Activated naive CD4-positive, alpha-beta T cell treated with anti-CD3 and anti-CD28 coated beads, Interleukin-2, amount 50 U/mL, for 24 hours (primary cell): Measurements from ENCODE around the gene ATAT1.
A peak's percentile ranks its signal among the peaks of the same experiment; 100 is the strongest.

Experiments used
- H3K27ac Mint-ChIP-seq: one replicate; pipeline ENCODE4 v1.8.0; 2021; ENCODE audit warnings: mild to moderate bottlenecking, mixed read lengths
- H3K27me3 Mint-ChIP-seq: one replicate; pipeline ENCODE4 v1.8.0; 2021; ENCODE audit warnings: mixed read lengths
- H3K36me3 Mint-ChIP-seq: one replicate; pipeline ENCODE4 v1.8.0; 2021; ENCODE audit warnings: mixed read lengths
- H3K4me1 Mint-ChIP-seq: one replicate; pipeline ENCODE4 v1.8.0; 2021; ENCODE audit warnings: mixed read lengths
- H3K4me3 Mint-ChIP-seq: one replicate; pipeline ENCODE4 v1.8.0; 2021; ENCODE audit warnings: mild to moderate bottlenecking, mixed read lengths
- H3K9me3 Mint-ChIP-seq: one replicate; pipeline ENCODE4 v1.8.0; 2021; ENCODE audit warnings: mixed read lengths

The ATAT1 gene

DNA sequence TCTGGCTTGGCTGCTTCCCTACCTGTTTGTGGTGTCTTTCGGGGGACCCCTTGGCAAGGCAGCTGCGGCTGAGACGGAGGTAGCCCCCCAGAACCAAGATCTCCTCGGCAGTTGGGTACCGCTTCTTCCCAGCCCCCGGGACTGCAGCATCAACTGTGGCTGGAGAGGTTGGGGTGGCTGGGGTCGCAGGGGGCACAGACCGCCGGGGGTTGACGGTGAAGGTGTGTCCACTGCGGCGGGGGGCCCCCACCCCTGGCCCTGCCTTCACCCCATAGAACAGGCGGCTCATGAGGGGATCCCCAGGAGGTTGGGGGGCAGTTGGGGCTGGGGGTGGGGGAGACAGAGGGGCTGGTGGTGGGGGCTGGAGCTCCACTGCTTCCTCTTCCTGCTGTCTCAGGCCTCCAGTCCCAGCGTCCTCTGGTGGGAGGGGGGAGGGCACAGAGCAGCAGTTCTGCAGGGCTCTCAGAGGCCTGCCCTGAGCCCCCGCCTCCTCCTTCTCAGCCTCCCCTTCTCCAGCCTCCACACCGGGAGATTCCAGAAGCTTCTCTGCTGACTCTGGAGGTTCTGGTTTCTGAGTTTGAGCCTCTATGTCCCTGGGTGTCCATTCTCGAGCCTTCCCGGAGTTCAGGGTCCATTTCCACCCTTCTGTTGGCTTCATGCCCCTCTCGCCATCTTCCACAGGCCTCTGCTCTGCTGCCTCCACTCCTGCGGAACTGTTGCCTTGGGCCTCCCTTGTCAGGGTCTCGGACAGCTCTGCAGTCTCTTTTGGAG is 57.9 kb downstream of the ATAT1 start:
- peak overlapping the region; percentile 91 for H3K4me3 Mint-ChIP-seq
- H3K9me3 Mint-ChIP-seq = no peaks in the 10 kb centered on the region
- H3K27me3 Mint-ChIP-seq = no peaks in the 10 kb centered on the region
- peaks cover 26% of the 10 kb centered on the region for H3K36me3 Mint-ChIP-seq
- H3K4me1 Mint-ChIP-seq = peaks cover 40% of the 10 kb centered on the region
- H3K27ac Mint-ChIP-seq = peak overlapping the region; percentile 96

DNA sequence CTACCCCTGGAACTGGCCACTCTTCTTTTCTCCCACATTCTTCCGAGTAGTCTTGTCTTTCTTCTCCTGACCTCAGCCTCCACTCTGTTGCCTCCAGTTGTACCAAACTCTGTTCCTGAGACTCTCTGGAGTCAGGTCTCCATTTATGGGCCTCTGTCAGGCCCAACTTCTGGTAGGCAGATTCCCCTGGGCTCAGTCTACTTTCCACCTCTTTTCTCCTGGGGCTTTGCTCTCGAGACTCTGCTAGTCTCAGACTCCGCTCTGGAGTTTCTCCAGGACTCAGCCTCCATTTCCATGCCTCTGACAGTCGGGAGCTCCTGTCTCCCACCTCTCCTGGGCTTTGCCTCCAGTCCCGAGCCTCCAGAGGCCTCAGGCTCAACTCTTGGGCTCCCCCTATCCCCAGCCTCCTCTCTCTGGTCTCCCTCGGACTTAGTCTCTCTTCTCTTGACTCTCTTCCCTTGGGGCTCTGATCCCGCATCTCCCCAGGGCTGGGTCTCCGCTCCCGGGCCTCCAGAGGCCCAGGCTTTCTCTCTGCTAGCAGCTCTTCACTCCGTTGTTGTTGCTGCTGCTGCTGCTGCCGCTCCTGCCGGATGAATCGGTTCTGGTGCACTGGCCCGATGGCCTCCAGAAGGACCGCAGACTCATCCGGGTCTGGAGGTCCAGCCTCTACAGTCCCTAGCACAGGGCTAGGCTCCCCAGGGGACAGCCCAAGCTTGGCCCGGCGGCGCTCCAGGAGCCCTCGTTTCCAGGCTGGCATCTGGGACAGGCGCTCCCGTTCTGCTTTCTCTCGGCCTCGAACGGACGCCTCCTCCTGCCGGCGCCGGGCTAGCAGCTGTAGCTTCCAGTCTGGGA is 58.7 kb downstream of the ATAT1 start:
- Mint-ChIP-seq H3K4me1 (peaks cover 40% of the 10 kb centered on the region), H3K4me3 (peak overlapping the region; percentile 91), H3K27me3 (no peaks in the 10 kb centered on the region), H3K36me3 (peaks cover 25% of the 10 kb centered on the region), H3K27ac (peak overlapping the region; percentile 90), H3K9me3 (no peaks in the 10 kb centered on the region)

DNA sequence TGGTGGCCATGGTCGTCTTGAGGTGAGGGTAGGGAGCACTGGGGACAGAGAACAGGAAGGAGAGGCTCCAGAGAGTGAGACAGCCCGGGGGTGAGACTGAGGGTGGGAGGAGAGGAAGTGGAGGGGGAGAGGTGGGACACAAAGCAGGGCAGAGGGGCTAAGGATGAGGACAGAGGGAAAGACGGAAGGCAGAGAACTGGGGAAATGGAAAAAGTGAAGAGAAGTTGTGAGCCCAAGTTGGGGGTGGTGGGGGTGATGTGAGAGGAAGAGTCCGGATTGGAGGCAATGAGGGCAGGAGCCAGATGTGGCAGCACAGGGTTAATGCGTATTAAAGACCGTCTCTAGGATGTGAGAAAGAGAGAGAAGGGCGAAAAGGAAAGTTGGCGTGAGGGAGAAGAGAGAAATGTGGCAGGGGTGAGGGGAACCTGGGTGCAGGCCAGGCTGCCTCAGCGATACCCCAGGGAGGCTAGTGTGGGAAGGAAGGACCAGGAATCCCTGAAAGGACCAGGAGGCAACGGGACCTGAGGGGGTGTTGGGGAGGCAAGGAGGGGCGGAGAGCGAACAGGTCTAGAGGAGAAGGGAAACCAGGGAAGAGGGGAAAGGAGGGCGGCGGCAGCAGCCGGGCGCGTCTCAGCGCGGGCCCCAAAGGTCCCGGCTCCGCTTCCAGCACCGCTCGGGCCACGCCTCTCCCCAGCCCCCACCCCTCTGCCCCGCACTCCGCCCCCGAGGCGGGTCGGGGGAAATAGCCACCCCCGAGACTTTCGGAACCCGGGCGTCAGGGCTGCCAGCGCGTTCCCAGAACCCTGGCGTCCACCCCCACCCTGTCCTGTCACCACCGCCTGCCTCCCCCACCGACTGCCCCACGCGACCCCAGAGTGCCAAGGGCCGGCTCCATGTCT is 59.6 kb downstream of the ATAT1 start, which contains the start of gene PPP1R18:
PPP1R18 (minus strand) TSS at position 637 of the 899 bp plus-strand sequence; CDS start at position 10, 627 bp downstream.
- Mint-ChIP-seq H3K4me3 (peak within 1 kb of the TSS; percentile 91), H3K4me1 (peaks cover 41% of the 10 kb centered on the region), H3K9me3 (no peaks in the 10 kb centered on the region), H3K27ac (peak within 1 kb of the TSS; percentile 93), H3K27me3 (no peaks in the 10 kb centered on the region), H3K36me3 (peaks cover 21% of the 10 kb centered on the region)

DNA sequence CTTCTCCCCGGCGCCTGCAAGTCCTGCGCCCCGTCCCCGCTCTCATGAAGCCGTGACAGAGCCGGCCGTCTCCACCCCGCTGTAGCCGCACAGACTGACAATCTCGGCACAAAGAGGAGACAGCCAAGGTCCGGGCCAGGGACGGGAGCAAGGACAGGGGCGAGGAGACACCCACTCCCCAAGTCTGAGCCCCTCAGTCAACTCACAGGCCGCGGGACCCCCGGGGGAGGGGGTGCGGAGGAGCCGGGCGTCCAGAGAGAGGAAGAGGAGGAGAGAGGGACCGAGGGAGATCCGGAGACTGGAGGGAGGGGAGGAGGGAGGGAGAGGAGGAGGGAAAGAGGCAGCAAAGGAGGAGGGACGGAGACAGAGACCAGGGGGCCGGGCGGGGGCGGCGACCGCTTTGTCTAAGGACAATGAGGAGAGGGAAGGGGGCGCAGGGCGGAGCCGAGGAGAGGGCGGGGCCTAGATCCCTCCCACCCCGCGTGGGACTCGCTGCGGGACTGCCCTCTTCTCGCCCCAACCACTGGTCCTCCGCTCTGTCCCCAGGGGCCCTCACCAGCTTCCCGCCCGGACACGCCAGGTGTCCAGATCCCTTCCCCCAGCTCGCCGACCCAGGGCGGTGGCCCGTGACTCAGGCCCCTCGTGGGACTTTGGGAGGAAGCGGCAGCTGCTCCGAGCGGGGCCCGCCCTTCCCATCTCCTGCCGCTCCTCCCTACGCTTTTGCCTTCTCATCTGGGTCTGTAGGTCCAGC is 60.4 kb downstream of the ATAT1 start:
- peaks cover 44% of the 10 kb centered on the region for H3K4me1 Mint-ChIP-seq
- peak overlapping the region; percentile 93 for H3K27ac Mint-ChIP-seq
- H3K36me3 Mint-ChIP-seq = peaks cover 16% of the 10 kb centered on the region
- H3K4me3 Mint-ChIP-seq = peak overlapping the region; percentile 91
- no peaks in the 10 kb centered on the region for H3K27me3 Mint-ChIP-seq
- H3K9me3 Mint-ChIP-seq = no peaks in the 10 kb centered on the region

DNA sequence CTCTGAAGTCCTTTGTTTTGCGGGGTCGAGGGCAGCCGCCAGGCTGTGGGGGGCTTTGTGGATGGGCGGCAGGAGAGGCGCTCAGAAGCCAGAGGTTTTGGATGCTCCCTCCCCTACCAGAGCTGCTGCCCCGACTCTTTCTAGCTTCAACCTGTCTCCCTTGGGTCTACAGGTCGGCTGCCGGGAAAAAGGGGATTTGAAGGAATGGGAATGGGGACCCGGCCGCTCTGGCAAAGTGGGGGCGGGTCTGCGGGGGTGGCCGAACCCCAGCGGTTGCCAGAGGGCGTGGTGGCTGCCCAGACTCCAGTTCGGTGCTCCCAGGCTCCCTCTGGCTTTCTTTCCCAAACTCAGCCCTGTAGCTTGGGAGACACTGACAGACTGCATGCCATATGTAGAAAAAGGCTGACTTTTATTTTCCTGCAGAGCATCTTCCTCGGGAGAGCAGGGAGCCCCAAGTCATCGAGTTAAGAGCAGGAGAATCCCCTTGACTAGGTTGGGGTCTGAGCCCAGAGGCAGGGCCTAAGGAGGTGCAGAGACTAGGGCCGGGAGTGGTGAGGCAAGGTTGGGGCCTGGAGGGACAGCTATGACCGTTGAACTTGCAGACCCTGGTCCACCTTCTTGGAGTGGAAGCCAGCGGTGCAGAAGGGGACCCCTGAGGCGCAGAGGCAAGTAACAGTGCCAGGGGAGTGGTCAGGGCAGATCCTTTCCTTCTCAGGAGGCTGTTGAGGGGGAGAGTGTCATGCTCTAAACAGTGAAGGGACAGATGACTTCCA is 61.2 kb downstream of the ATAT1 start:
- H3K36me3 Mint-ChIP-seq = peaks cover 12% of the 10 kb centered on the region
- H3K4me1 Mint-ChIP-seq = peaks cover 46% of the 10 kb centered on the region
- peak overlapping the region; percentile 91 for H3K4me3 Mint-ChIP-seq
- no peaks in the 10 kb centered on the region for H3K9me3 Mint-ChIP-seq
- peak overlapping the region; percentile 93 for H3K27ac Mint-ChIP-seq
- no peaks in the 10 kb centered on the region for H3K27me3 Mint-ChIP-seq

- Mint-ChIP-seq H3K27me3 (no peaks in the 10 kb centered on the region), H3K4me1 (peaks cover 46% of the 10 kb centered on the region), H3K27ac (peak overlapping the region; percentile 65), H3K4me3 (peak overlapping the region; percentile 91), H3K9me3 (no peaks in the 10 kb centered on the region), H3K36me3 (peaks cover 9% of the 10 kb centered on the region)
Measured at GRCh38 chr6:30688569-30688968, 61.9 kb downstream of the ATAT1 start.

- no peaks in the 10 kb centered on the region for H3K27me3 Mint-ChIP-seq
- peaks cover 7% of the 10 kb centered on the region for H3K36me3 Mint-ChIP-seq
- H3K9me3 Mint-ChIP-seq = no peaks in the 10 kb centered on the region
- peaks cover 46% of the 10 kb centered on the region for H3K4me1 Mint-ChIP-seq
- peak overlapping the region; percentile 87 for H3K4me3 Mint-ChIP-seq
- peak overlapping the region; percentile 88 for H3K27ac Mint-ChIP-seq
Measured at GRCh38 chr6:30689022-30689865, 62.6 kb downstream of the ATAT1 start.

DNA sequence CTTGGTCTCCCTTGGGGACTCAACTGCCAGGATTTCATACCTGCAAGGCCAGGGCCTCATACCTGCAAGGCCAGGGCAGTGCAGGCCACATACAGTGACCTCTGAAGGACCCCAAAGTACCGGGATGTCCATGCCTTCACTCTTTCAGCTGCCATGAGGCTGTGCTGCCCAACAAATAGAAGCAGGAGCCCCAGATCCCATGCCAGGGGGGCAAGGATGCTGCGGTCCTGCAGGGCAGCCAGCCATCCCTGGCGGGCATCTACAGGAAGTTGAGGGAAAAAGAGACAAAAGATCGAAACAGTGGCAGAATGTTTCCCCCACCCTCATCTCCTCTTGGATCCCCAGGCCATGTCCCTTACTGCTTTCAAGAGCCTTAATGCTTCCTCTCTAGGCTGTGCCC is 63.3 kb downstream of the ATAT1 start:
- peak overlapping the region; percentile 87 for H3K4me3 Mint-ChIP-seq
- peaks cover 46% of the 10 kb centered on the region for H3K4me1 Mint-ChIP-seq
- H3K27ac Mint-ChIP-seq = peak overlapping the region; percentile 80
- H3K9me3 Mint-ChIP-seq = no peaks in the 10 kb centered on the region
- H3K27me3 Mint-ChIP-seq = no peaks in the 10 kb centered on the region
- H3K36me3 Mint-ChIP-seq = peaks cover 5% of the 10 kb centered on the region

DNA sequence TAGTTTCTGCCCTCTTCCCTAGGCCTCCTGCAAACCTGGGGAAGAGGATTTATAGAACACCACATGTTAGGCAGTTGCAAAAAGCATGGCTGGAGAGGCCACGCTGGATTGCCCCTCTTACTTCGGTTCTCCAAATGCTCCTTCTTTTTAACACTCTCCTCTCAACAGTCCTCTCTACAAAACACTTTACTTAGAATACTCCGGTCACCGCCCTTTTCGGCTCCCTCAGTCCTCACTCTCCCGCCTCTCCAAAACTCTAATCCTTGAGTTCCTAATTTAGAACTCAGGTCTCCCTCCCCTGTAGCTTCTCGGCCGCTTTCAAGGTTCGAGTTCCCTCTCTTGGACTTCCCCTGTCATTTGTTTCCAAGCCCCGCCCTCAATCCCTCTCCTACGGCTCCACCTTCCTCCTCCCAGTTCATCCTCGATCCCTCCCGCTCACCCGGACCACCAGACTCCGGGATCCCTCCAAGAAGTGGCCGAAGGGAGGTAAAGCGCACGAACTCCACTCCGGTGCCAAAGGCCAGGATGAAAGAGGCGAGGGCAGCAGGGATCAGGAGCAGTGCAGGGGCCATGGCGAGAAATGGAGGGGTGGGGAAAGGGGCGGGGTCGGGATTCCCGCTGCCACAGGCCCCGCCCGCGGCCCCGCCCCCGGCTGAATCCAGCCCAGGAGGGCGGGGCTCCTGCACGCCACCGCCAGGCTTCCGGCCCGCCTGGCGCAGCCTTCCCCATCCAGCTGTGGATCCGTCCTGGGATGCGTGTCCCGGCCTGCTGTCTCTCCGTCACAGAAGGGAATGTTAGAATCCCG is 63.9 kb downstream of the ATAT1 start, which contains the start of gene NRM:
NRM (minus strand) TSS at position 582 of the 805 bp plus-strand sequence; CDS start at position 572, 10 bp downstream.
- H3K9me3 Mint-ChIP-seq = no peaks in the 10 kb centered on the region
- no peaks in the 10 kb centered on the region for H3K36me3 Mint-ChIP-seq
- peaks cover 46% of the 10 kb centered on the region for H3K4me1 Mint-ChIP-seq
- H3K27ac Mint-ChIP-seq = peak within 1 kb of the TSS; percentile 80
- H3K27me3 Mint-ChIP-seq = no peaks in the 10 kb centered on the region
- H3K4me3 Mint-ChIP-seq = peak within 1 kb of the TSS; percentile 87

DNA sequence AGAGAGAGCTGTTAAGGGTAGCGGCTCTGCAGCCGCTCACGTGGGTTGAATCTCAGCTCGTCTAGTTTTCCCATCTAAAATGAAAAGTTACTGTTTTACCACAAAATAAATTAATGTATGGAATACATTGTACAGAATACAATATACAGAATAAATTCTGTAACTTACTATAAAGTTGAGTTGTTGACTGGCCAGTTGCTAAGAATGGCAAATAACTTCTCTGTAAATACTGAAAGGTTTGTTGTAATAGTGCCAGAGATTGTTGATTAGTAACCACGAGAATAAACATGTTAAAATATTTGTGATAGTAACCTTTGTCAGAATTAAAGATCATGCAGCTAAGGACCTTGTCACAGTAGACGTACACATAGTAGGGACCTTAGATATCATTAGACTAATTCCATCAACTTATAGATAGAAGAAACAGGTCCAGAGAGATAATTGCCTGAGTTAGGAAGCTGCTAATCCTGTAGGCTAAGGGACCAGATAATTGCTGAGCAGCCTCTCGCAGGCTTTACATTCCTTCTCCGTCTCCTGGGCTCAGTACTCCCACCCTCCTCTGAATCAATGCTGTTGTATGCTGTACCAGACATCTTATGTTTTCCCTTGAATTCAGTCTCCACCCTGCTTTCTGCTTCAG is 64.7 kb downstream of the ATAT1 start:
- H3K4me3 Mint-ChIP-seq = peak overlapping the region; percentile 87
- H3K36me3 Mint-ChIP-seq = no peaks in the 10 kb centered on the region
- peaks cover 46% of the 10 kb centered on the region for H3K4me1 Mint-ChIP-seq
- H3K27me3 Mint-ChIP-seq = no peaks in the 10 kb centered on the region
- H3K9me3 Mint-ChIP-seq = no peaks in the 10 kb centered on the region
- H3K27ac Mint-ChIP-seq = peak overlapping the region; percentile 62
